ENCODE results near the gene HAO2.

HAO2 gene

DNA sequence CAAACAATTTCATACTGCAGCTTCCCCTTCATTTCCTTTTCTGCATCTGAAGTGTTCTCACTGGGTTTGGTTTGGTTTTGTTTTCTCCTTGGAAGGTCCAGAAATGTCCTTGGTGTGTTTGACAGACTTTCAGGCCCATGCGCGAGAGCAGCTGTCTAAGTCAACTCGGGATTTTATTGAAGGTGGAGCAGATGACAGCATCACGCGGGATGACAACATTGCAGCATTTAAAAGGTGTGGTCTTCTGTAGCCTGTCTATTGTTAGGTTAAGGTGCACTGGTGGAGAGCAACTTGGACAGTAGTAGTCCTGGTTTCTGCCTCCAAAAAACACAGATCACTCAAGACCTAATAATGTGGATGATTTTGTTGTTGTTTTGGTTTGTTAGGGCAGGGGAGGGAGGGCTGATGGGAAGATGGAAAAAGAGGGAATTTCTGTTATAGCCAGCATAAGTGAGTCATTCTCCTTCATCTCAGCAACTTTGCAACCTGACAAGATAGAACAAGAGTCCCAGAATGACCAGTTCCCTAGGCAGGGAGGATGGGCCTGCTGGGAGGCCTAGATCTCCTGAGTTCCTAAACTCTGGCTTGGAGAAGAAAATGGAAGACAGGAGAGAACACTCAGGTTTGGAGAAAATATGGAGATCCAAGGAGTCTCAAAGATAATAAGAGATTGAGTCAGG, 12.5 kb downstream of the HAO2 start:
- no peak for DNase-seq

DNA sequence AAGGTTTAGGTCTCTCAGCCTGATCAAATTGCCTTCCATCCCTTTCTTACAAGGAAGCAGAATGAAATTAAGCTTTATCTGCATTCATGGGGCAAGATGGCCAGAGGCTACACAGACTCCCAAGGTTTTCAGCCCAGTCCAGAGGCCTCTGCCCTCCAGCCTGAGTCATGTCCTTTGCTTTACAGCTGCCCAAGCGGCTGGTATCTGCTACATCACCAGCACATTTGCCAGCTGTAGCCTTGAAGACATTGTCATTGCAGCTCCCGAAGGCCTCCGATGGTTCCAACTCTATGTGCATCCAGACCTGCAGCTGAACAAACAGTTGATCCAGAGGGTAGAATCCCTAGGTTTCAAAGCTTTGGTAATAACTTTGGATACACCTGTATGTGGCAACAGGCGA, 16.0 kb downstream of the HAO2 start:
- no peak for DNase-seq

DNA sequence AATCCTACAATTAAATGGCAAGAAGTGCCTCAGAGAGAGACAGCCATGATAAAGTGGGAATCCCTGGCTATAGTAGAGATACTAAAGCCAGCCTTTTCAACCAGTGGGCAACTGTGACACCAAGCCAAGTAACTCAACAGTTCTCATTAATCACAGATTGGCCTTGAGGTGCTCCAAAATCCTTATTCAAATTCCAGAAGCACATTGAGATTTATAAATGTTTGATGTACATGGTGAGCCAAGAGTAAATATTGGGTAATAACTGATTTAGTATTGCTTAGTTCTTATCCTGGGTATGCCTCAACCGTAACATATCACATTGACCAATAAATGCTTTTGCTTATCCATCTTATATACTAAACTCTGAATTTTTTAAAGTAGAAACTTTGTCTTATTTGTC, 17.1 kb downstream of the HAO2 start:
- DNase-seq: no peak

DNA sequence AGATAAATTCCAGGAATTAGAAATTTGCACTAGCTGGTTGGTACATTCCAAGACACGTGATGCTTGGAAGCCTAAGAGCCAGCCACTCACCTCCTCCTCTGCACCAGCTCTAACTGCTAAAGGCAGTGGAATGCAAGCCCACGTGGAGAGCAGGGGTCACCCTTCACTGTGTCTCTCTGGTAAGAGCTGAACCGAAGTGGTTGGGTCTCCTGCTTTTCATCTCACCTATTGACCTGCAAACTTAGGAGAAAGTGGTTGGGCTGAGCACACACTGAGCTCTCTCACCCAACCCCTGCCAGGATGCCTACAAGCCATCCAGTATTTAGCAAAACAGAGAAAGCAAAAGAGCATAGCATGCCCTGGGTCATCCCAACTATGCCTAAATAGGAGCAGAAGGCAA, 19.3 kb downstream of the HAO2 start:
- no peak for DNase-seq

DNA sequence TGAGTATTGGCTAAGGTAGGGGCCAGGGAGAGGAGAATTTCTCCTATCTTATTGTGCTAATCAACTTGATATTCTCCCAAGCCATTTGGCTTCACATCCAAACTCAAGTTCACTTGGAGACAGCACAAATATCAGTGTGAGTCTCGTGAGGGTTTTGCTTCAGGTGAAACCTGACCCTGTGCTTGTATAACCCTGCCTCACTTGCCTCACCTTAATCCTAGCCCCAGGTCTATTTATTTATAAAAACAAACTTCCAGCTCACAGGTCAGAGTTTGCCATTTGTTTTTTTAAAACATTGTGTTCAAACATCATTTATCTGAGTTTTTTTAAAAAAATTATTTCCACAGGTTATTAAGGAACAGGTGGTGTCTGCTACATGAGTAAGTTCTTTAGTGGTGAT, 19.9 kb downstream of the HAO2 start:
- DNase-seq: no peak

DNA sequence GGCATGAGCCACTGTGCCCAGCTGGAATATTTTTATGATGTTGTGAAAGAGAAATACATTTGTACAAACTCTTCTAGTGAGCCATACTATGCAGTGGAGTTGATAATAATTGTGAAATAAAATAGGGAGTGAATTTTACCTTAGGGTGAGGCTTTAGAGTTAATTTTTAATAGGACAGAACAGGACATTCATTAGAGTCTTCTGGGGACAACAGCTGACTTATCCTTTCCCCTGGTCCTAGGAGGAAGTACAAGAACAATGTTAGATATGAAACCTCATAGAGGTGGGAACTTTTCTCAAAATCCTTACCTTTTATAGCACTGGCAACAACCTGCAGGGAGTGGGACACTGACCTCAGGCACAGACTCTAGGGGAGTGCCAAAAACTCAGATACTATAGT, 21.9 kb downstream of the HAO2 start:
- no peak for DNase-seq

DNA sequence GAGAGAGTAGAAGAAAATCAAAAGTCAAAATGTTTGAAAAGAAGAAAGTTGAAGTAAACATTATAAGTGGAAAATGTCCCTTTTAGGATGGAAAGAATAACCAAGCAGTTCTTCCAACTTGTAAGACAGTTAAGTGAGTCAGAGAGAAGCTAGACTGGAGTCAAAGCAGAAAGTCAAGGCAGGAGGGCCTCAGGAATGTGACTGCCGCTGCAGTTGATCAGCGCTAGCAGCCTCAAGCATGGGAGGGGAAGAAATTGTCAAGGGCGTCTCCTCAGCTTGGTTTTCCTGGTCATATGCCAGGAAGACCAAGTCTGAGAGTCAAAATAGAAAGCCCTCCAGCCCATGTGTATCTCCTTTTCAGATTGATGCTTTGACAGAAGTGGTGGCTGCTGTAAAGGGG, 23.2 kb downstream of the HAO2 start:
- no peak for DNase-seq

DNA sequence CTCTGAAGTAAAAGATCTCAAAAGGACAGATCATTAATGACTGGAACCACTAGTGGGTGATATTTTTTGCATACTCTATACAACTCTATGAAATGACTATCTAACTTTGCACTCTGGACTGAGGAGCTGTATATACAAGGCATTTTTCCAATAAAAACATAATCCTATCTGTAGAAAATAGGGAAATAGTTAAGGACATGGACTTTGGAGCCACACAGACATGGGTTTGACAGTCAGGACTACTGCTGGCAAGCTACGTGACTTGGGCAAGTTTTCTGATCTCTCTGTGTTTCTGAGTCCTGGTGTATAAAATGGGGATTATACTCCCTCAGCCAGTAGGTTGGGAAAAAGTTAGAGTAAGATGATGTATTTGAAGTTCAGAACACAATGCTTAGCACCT, 25.5 kb downstream of the HAO2 start:
- DNase-seq: no peak

DNA sequence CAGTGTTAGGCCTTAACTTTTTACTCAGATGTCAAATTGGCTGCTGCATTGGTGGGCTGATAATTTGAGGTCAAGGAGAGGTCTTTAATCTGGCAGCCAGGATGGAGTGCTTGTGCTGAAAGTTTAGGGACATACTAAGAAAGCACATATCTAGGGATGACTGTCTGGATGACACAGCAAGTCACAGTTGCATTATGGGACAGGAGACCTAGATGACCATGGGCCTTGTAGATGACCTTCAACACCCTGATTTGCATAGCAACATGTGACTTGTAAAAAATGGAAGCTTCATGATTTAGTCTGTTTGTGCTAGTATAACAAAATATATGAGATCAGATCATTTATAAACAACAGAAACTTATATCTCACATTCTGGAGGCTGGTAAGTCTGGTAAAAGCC, 28.4 kb downstream of the HAO2 start:
- DNase-seq: no peak

DNA sequence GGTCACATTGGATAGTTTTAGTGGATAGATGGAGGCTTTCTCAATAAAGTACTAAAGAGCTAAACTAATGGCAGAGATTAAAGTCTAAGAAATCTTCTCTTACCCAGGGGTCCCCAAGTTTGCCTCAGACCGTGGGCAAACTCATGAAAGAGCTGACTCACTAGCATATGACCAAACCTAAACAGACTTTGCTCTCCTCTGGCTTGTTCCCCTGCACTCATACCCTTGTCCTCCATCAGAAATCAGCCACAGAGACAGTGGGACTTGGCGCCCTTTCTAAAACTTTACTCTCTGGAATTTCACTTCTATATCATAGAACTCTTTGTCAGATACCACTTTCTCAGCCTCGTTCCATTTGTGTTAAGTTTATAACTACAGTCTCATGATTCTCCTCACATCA, 29.4 kb downstream of the HAO2 start:
- DNase-seq: no peak

DNA sequence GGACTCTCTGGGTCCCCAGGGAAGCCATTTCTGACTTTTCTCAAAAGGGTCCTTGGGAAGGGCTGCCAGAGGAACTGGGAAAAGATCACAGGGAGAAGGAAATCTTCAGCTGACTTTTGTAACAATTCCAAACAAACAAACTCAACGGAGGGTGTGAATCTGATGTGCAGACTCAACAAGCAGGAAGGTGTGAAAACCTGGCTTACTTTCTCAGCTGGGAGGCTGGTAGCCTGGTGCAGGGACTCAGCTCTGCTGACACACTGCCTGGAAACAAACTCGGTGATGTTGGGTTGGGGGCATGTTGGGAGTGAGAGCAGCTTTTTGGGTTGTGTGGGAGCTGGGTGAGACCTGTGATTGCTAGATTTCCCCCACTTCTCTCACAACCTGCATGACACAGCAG, 36.2 kb downstream of the HAO2 start:
- DNase-seq: no peak

DNA sequence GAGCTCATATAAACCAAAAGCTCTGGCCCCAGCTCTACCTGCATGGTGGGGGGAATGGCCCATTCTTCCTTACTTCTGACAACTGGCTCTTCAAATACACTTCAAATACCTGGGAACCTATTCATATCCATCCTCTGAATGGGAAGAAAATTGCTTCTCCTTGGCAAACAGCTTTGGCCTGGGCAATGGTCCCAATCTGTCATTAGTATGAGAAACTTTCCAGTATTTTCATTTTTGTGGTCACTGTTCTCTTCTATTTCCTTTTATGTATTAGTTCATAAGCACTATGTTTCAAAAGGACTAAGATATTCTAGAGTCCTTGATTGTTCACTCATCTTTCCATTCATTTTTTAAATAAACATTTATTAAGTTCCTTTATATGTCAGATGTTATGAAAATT, 41.1 kb downstream of the HAO2 start:
- peak; percentile 45 for DNase-seq

DNA sequence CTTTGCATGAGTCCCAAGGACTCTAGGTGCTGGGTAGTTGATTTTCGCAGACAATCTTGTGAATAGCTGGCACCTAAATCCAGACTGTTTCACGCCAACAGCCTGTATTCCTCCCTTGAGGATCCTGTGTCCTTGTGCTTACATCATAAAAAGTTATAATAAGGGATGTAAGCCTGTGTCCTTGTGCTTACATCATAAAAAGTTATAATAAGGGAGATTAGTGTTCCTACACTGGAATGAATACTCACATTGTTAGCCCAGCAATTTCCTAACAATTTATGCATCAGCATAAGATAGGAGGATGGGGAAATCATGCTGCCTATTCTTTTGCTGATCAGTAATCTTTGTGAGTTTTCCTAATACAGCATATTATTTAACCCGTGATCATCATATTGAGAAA, 42.4 kb downstream of the HAO2 start:
- DNase-seq: no peak

DNA sequence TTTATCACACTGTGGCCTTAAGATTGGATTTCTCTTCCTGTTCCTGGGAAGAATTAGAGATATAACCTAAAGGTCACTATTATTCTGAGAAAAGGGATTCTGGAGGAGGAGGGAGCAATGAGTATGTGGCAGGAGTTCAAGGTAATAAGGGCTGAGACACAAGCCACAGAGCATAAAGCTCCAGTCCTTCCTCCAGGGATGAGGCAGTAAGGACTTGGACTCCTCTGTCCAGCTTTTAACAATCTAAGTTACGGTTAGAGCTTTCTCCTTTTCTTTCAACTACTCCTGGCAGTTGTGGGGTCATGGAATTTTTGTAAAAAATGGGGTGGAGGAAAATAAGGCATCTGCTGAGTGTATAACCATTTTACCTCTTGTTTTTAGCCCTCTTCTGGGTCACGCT, 46.4 kb downstream of the HAO2 start, which contains the start of gene HSD3B2:
Gene HSD3B2, plus strand, starts transcription at position 201 of the 400 bp plus-strand sequence. CDS start 270 bp downstream, outside the sequence.
- no peak for DNase-seq

DNA sequence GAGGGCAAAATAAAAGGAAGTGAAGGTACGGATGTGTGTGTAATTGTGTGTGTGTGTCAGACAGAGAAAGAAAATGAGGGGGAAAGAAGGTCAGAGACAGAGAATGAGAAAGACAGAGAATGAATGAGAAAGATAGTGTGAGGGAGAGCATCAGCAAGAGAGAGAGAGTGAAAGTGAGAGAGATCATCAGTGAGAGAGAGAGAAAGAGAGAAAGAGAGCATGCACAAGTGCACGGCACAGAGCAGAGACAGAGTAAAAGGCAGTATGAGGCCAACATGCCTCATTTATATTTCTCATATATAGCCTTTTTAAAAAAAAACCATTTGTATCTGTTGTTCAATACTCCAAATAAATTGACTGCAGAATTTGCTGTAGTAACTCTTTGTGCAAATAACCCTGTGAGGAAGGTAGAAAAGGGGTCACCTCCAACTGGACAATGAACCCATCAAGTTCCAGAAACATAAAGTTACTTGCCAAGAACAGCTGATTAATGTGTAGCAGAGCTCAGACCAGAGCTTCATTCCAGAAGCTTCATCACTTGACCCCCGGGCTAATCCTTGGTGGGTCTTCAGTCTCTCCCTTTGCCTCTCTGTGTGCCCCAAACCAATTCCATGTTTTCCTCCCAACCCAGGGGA, 47.5 kb downstream of the HAO2 start:
- DNase-seq: no peak

DNA sequence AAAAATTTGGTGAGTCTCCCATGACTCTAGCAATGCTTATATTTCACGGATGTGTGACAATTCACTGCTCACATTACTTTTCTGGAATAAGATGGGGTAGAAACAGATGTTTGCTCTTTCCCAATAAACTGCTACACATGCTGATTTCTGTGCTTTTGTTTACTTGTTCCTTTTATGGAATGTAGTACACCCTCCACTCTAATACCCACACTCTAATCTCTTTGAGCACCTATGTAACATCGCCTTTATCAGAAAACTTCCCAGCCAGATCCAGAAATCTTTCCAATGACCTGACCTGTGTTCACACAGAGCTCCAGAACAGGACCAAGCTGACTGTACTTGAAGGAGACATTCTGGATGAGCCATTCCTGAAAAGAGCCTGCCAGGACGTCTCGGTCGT, 50.5 kb downstream of the HAO2 start:
- no peak for DNase-seq

DNA sequence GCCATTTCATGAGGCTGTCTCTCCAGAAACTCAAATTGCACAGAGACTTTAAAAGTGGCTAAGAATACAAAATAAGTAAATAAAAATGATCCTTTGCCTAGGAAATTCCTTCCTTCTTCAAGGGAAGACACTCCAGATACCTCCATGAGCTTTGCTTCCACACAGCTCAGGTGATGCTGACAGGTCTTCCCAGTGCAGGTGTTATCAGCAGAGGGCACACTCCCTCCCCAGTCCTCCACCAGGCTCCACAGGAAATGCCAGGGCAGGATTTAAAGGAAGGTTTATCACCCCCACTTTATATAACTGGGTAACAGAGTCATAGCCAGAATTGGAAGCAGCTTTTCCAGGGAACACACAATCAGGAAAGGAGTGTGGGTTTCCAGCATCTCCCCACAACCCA, 52.1 kb downstream of the HAO2 start:
- DNase-seq: no peak

DNA sequence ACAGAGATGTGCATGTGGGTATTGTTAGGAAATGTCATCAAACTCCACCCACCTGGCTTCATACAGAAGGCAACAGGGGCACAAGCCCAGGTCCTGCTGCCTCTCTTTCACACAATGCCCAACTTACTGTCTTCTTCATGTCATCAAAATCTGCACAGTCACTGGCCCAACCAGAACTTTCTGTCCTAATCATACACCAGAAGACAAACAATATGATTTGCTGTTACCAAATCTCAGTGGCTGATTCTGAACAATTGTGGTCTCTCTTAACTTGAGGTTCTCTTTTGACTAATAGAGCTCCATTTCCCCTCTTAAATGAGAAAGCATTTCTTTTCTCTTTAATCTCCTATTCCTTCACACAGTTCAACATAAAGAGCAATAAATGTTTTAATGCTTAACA, 54.0 kb downstream of the HAO2 start:
- no peak for DNase-seq

DNA sequence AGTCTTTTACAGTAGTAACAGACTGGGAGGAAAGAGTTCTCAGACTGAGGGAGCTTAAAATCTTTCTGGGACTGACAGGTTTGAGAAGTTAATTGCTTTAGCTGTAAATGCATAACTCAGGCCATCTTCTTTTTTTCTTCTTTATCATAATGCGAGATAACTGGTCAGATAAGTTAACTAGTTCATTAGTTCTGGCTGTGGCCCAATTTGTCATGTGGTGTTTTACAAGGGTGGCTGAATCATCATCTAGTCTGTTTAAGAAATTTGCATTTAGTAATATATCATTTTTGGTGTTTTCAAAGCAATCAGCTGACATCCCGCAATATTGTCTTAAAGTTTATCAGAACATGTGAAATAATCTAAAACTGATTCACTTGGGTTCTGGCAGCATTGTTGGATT, 60.4 kb downstream of the HAO2 start:
- DNase-seq: no peak

DNA sequence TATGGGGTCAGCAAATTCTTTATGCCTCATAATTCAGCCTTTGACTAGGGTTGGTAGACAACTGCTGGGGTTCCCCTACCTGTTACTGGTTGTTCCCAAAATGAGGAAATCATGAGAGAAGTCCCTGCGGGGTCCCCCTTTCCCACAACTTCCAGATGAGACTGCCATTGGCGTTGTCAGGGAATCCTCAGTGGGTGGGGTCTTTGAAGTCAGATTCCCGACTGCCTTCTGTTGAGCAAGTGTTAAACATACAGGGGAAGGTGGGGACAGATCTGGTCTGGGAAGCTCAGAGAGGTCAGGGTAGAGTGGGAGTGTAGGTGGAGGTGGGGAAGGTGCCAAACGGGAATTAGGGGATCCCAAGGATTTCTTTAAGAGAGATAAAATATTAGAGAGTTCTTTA, 61.1 kb downstream of the HAO2 start:
- DNase-seq: no peak

DNA sequence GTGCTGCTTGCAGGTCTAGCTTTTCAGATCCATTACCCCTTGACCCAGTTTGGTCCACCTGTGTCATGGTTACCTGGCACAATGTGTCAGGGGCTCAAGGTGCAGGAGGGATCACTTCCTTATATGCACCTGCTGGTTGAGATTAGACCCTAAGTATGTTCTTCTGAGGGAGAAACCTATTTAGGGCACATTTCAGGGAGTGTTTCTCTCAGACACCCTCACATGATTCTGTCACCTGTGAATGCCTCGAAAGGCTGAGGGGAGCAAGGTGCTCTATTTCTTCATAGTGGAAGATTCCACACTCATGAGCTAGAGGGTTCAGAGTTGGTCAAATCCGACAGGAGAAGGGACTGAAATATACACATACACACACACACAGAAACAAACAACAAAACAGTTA, 61.9 kb downstream of the HAO2 start:
- no peak for DNase-seq

DNA sequence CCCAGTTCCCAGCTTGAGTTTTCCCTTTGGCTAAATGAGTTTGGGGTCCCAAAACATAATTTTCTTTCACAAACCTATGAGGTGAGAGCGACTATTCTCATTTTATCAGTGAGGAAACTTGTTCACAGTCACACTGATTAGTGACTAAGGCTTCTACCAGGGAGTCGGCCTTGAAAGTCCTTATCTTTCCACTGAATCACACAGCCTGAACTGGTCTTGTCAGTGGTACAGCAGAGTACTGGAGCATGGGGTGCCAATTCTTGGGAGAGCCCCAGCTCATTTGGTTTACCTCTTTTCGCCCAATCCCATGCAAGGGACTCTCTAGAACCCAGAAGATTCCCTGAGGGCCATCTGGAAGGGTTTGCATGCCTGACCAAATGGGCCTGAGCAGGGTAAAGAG, 63.3 kb downstream of the HAO2 start:
- DNase-seq: no peak

DNA sequence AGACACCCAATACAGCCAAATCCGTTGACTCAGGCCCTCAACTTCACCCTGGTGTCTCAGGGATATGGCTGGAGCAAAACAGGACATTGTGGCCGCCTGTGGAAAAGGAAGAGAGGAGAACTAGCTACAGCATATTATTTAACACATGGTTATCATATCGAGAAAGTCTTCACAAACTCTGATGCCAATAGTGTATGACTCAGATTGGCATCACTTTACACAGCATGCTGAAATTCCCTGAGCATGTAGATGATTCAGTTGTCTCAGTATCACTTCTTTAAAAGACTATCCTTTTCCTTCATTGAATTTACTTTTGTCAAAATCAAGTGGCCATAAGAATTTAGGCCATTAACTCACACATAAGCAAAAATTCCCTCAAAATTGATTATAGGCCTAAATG, 66.5 kb downstream of the HAO2 start:
- no peak for DNase-seq

DNA sequence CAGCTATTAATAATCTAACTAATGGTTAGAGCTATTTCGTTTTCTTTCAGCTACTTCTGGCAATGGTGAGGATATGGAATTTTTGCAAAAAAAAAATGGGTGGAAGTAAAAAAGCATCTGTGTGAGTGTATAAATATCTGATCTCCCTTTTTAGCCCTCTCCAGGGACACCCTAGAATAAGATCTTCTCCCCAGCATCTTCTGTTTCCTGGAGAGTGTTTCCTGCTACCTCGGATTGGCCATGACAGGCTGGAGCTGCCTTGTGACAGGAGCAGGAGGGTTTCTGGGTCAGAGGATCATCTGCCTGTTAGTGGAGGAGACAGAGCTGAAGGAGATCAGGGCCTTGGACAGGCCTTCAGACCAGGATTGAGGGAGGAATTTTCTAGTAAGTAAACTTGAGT, 70.2 kb downstream of the HAO2 start:
- DNase-seq: no peak

DNA sequence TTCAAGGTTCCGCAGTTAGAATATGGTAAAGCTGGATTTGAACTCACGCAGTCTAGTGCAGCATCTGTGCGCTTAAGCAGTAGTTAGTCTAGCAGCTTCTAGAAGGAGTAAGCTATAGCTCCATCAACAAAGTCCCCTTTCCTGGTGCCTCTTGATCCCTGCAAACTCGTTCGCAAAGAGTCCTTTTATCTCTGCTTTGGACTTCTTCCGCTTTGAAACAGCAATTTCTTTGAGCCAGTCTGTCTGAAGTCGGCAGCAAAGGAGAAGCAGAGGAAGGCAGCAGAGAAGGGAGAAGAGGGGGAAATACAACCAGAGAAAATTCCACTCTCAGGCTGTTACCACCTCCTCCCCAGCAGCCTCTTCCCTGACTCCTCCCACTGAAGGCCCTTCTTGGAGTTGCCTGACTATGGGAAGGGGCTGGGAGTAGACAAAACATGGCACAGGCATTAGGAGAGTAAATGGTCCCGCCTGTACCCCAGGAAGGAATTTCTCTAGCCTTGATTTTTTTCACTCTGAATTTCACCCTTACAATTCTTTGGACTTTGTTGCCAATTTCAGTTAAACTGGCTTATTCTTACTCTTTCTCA, 72.2 kb downstream of the HAO2 start:
- no peak for DNase-seq

Measured in right hindlimb (tissue), 1 donor.